HG03095 (cell line): Measurements from ENCODE around the gene GNAI3.

Source experiments
- ATAC-seq: cut with Tn5 transposase; IDR thresholded peaks from one replicate; pipeline ENCODE4 v1.9.1; 2021; ENCODE audit warnings: moderate library complexity; ENCODE audit not compliant: unreplicated experiment

The GNAI3 gene

GRCh38 chr1:109543988-109544735 is 4.3 kb upstream of the GNAI3 start:
- ATAC-seq = no peak

- peak; percentile 40 for ATAC-seq
Observed at GRCh38 chr1:109546311-109547109, 1.9 kb upstream of the GNAI3 start.

GRCh38 chr1:109547463-109548320 is 723 bp upstream of the GNAI3 start:
- no peak for ATAC-seq

- no peak for ATAC-seq
Observed at GRCh38 chr1:109556563-109556962, 8.1 kb downstream of the GNAI3 start.

- no peak for ATAC-seq
Observed at GRCh38 chr1:109557520-109557919, 9.1 kb downstream of the GNAI3 start.

- no peak for ATAC-seq
Observed at GRCh38 chr1:109559995-109560394, 11.6 kb downstream of the GNAI3 start.

- ATAC-seq = no peak
Observed at GRCh38 chr1:109564194-109564878, 15.9 kb downstream of the GNAI3 start.

GRCh38 chr1:109565241-109565640 is 16.8 kb downstream of the GNAI3 start:
- no peak for ATAC-seq

GRCh38 chr1:109566982-109567381 is 18.6 kb downstream of the GNAI3 start:
- ATAC-seq = no peak

- ATAC-seq = no peak
Observed at GRCh38 chr1:109567877-109568672, 19.7 kb downstream of the GNAI3 start.

GRCh38 chr1:109569323-109569722 is 20.9 kb downstream of the GNAI3 start:
- no peak for ATAC-seq

GRCh38 chr1:109570414-109570813 is 22.0 kb downstream of the GNAI3 start:
- ATAC-seq = no peak

- no peak for ATAC-seq
Observed at GRCh38 chr1:109573785-109574184, 25.4 kb downstream of the GNAI3 start.

- ATAC-seq = no peak
Observed at GRCh38 chr1:109578947-109579443, 30.6 kb downstream of the GNAI3 start.

GRCh38 chr1:109579491-109579890 is 31.1 kb downstream of the GNAI3 start:
- no peak for ATAC-seq

GRCh38 chr1:109582021-109582420 is 33.6 kb downstream of the GNAI3 start:
- ATAC-seq = no peak

- no peak for ATAC-seq
Observed at GRCh38 chr1:109584766-109585165, 36.4 kb downstream of the GNAI3 start.

- no peak for ATAC-seq
Observed at GRCh38 chr1:109586055-109586454, 37.6 kb downstream of the GNAI3 start.

- no peak for ATAC-seq
Observed at GRCh38 chr1:109589177-109589576, 40.8 kb downstream of the GNAI3 start.

GRCh38 chr1:109589679-109590078 is 41.3 kb downstream of the GNAI3 start:
- ATAC-seq = no peak
